NK-92 treated with Interleukin-12 subunit alpha and Interleukin-12 subunit beta, amount 100 ng/mL, for 24 hours (cell line): ENCODE measurements around the gene PTCD2.
"Not testable (repeated sequence)": the region's sequence is repeated elsewhere in the genome, so short reads cannot be mapped to it uniquely, and the experiment has no call there.

Experiments
- DNase-seq: peaks from one replicate; lab custom pipeline; 2025; lab: John Stamatoyannopoulos, UW

PTCD2 gene

GRCh38 chr5:72380492-72381274 is 60.5 kb downstream of the PTCD2 start:
- no peak for DNase-seq

GRCh38 chr5:72383280-72383679 is 63.1 kb downstream of the PTCD2 start:
- no peak for DNase-seq

- no peak for DNase-seq
These were observed 63.6 kb downstream of the PTCD2 start for GRCh38 chr5:72383726-72384125.

- no peak for DNase-seq
These were observed 66.5 kb downstream of the PTCD2 start for GRCh38 chr5:72386639-72387038.

GRCh38 chr5:72387985-72388384 is 67.8 kb downstream of the PTCD2 start:
- DNase-seq: no peak

- DNase-seq: no peak
These were observed 68.5 kb downstream of the PTCD2 start for GRCh38 chr5:72388646-72389045.

- DNase-seq: no peak
These were observed 70.7 kb downstream of the PTCD2 start for GRCh38 chr5:72390836-72391235.

- DNase-seq: no peak
These were observed 72.2 kb downstream of the PTCD2 start for GRCh38 chr5:72392326-72392733.

GRCh38 chr5:72393052-72393451 is 72.9 kb downstream of the PTCD2 start:
- no peak for DNase-seq

GRCh38 chr5:72394688-72395087 is 74.5 kb downstream of the PTCD2 start:
- DNase-seq: no peak

GRCh38 chr5:72397836-72398235 is 77.7 kb downstream of the PTCD2 start:
- no peak for DNase-seq

GRCh38 chr5:72400950-72401349 is 80.8 kb downstream of the PTCD2 start:
- no peak for DNase-seq

- no peak for DNase-seq
These were observed 82.3 kb downstream of the PTCD2 start for GRCh38 chr5:72402381-72402890.

- DNase-seq: no peak
These were observed 82.9 kb downstream of the PTCD2 start for GRCh38 chr5:72402959-72403628.

GRCh38 chr5:72404771-72405170 is 84.6 kb downstream of the PTCD2 start:
- not testable (repeated sequence) for DNase-seq

GRCh38 chr5:72407078-72407477 is 86.9 kb downstream of the PTCD2 start:
- DNase-seq: no peak

- no peak for DNase-seq
These were observed 87.4 kb downstream of the PTCD2 start for GRCh38 chr5:72407541-72407940.

GRCh38 chr5:72408127-72408526 is 88.0 kb downstream of the PTCD2 start:
- no peak for DNase-seq

GRCh38 chr5:72408603-72409002 is 88.4 kb downstream of the PTCD2 start:
- DNase-seq: no peak

- no peak for DNase-seq
These were observed 90.6 kb downstream of the PTCD2 start for GRCh38 chr5:72410688-72411295.

- DNase-seq: no peak
These were observed 92.3 kb downstream of the PTCD2 start for GRCh38 chr5:72412283-72413055.
